ENCODE measurements around the gene VPS37B. TPM values are rescaled to one million over a fixed set of nuclear protein-coding genes. Genes with fewer than 3 reads are reported as not detected.
"Not testable (repeated sequence)": the region's sequence is repeated elsewhere in the genome, so short reads cannot be mapped to it uniquely, and the experiment has no call there.

VPS37B gene, protein sequence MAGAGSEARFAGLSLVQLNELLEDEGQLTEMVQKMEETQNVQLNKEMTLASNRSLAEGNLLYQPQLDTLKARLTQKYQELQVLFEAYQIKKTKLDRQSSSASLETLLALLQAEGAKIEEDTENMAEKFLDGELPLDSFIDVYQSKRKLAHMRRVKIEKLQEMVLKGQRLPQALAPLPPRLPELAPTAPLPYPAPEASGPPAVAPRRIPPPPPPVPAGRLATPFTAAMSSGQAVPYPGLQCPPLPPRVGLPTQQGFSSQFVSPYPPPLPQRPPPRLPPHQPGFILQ
- total RNA-seq: 16.0 and 19.5 TPM in 2 replicates

DNA sequence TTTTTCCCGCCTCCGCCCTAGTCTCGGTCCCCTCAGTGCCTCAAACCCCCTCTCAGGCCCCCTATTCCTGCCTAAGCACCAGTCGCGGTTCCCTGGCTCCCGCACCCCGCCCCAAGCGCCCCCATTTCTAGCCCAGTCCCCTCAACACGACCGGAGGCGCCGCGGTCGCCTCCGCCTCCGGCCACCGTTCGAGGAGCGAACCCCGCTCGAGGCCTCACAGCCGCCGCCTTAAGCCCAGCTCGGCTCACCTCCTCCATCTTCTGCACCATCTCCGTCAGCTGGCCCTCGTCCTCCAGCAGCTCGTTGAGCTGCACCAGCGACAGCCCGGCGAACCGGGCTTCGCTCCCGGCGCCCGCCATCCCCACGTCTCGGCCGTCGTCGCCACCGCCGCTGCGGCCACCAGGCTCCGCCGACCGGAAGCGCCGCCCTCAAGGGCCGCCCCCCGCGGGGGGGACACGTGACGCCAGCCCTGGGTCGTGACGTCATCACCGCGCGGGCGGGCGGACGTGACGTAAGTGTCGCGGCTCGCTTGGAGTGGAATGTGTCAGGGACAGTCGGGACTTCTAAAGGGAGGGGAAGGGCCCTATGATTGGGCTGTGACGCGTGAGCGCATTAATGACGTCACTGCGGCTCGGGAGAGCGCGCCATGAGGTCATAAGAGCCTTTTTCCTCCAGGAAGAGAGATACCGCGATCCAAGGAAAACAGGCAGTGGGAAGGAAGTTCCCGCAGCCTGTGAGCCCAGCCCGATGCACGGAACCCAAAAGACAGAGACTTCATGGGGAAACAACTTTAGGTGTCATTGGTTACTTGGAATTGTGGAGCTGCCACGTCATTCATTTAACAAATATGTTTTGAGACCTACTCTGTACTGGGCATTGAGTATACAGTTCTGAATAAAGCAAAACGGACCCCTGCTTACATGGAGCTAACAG, at the start of gene VPS37B:
TSS of gene VPS37B (minus strand) at position 421 of the 933 bp plus-strand sequence. CDS start at position 359, 62 bp downstream.
- intact Hi-C loops (cut with micrococcal nuclease): loop anchor here (1.0 to 10.0 kb wide), 4 partner anchors 8 to 369 kb away; partner anchors contain the start of genes KNTC1, MPHOSPH9, MTRFR and OGFOD2

DNA sequence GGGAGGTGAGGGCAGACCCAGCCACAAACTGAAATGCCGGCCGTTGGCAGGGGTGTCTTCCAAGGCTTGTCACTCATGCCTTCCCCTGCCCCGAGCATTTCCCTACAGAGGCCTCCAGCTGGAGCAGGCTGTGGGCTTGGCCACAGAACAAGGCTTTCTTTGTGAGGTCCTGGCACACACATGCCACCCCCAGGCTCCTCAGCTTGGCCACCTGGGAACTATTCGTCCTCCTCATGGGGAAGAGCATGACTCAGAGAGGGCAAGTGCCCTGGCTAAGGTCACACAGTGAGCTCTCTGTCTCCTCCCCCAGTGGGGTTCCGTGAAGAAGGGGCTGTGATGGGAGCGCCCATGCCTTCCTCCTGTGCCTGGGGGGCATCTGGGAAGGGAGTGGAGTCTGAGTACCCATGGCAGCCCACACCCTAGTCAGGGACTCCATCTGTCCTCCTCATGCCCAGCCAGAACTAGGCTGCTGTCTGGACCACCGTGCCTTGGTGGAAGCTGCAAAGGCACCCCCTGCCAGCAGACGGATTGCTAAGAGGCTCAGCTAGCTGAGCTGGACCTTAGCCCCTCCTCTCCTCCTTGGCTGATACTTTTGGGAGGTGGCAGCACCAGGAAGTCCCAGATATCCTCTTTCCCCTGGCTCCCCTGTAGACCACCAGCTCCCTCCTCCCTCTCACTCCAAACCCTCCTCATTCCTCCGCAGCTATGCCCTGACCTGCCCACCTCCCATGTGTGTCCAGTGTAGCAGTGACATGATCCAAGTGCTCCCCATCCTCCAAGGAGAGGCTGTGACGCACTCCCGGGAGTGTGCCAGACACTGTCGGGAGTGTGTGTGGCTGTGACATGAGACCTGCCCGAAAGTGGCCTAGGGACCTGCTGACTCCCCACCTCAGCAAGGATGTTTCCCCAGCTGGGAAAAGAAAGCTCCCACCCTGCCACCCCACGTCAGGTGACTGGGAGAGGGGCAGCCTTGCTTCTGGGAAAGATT, 49.0 kb upstream of the VPS37B start:
- intact Hi-C loops (cut with micrococcal nuclease): no loop called here

DNA sequence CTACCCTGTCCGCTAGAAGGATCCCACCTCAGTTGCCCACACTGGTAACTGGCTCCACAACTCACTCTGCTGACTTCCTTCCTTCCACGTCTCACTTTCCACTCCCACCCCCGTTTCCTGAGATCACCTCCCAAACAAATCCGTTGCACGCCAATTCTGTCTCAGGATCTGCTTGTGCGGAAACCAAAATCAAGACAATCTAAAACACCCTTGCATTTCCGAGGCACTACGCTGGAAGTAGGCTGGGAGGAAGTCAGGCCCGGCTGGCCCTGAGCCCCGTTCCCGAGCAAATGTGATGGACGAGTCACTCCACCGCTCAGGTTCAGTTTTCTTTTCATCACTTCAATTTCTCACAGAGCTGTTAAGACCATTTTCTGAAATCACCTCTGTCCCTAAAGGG, 47.3 kb upstream of the VPS37B start:
- intact Hi-C loops (cut with micrococcal nuclease): no loop called here

DNA sequence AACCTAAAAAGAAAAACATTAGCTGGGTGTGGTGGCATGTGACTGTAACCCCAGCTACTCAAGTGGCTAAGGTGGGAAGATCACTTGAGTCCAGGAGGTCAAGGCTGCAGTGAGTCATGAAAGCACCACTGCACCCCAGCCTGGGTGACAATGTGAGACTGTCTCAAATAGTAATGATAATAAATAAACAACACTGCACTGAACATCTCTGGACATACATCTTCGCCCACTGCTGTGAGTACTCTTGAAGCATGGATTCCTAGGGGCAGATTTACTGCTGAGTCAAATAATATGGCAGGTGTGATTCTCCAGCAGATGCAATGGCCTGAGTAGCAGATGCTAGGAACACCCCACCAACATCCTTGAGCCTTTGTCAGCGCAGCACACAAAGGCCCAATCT, 46.7 kb upstream of the VPS37B start:
- intact Hi-C loops (cut with micrococcal nuclease): no loop called here

DNA sequence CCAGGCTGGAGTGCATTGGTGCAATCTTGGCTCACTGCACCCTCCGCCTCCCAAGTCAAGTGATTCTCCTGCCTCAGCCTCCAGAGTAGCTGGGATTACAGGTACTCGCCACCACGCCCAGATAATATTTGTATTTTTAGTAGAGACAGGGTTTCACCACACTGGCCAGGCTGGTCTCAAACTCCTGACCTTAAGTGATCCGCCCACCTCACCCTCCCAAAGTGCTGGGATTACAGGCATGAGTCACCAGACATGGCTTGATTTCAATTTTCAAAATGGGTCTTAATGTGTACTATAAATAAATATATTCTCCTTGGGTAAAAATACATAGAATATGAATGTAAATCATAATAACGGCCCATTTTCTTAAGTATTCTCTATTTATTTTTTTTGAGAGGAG, 45.4 kb upstream of the VPS37B start:
- intact Hi-C loops (cut with micrococcal nuclease): not testable (repeated sequence)

DNA sequence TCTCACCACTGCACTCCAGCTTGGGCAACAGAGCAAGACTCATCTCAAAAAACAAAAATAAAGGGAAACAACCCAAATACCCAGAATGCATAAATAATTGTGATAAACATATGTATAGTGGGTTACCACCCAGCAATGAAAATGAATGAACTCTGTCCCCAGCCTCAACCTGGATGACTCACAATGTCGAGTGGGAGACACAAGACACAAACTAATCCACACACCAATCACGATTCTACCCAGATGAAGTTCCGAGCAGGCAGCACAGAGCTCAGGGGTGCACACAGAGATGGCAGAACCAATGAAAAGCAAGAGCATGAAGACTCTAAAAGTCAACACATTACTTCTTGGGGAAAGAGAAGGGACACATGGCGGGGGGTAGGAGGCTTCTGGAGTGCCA, 43.2 kb upstream of the VPS37B start:
- intact Hi-C loops (cut with micrococcal nuclease): no loop called here

DNA sequence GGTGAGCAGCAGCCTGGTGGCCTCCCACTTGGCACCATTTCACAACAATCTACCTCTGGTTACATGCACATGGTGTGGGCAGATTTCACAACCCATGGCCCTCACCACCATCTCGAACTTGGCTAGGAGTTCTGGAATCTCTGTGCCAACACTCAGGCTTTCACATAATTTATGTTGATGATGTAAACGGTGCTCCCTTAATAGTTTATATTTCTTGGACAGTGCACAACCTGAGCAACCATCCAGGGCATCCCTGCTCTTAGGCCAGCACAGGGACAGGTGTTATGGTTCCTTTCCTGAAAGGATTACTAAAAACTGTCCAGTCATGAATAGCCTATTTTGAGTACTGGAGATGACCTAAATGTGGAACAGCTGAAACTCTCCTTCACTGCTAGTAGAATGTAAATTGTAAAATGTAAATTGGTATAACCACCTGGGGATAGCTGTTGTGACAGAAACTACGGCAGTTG, 41.7 kb upstream of the VPS37B start:
- intact Hi-C loops (cut with micrococcal nuclease): no loop called here

DNA sequence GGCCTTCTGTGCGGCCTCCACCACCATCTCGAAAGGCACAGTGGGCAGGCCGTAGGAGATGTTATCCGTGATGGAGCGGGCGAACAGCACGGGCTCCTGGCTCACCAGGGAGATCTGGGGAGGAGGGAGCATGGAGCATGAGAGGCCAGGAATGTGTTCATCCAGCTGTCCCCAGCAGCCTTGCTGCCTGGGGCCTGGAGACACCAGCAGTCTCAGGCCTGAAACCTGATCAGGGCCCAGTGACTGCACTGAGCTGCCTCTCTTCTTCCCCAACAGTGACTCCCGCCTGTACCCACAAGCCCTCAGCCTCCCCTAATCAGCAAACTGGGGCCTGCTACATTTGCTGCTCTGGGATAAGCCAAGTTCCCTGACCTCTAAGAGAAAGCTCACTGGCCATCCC, 39.4 kb upstream of the VPS37B start:
- intact Hi-C loops (cut with micrococcal nuclease): no loop called here

DNA sequence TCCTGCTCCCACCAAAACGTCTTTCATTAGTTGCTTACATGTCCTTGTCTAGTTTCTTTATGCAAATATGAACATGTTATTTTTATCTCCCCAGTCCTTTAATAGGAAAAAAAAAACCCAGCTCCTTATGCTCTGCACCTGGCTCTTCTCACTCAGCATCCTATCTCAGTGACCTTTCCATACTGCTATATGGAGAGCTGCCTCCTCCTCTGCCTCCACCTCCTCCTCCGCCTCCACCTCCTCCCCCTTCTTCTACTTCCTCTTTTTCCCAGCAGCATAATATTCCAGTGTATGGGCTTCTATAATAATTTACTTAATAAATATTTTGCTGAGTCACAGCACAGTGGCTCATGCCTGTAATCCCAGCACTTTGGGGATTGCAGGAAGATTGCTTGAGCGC, 38.8 kb upstream of the VPS37B start:
- intact Hi-C loops (cut with micrococcal nuclease): no loop called here

DNA sequence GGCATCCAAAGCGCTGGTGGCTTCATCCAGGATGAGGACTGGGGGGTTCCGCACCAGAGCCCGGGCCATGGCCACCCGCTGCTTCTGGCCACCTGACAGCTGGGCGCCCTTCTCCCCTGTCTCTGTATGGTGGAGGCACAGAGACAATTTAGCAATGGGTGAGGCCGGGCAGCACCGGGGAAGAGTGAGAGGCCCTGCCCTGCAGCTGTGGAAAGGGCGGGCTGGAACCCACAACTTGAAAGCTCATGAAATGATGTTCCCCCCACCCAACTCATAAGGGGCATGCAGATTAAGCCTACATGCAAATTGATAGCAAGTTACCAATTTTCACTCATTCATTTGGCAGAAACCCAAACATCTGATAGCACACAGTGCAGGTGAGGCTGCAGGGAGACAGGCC, 36.3 kb upstream of the VPS37B start:
- intact Hi-C loops (cut with micrococcal nuclease): no loop called here

DNA sequence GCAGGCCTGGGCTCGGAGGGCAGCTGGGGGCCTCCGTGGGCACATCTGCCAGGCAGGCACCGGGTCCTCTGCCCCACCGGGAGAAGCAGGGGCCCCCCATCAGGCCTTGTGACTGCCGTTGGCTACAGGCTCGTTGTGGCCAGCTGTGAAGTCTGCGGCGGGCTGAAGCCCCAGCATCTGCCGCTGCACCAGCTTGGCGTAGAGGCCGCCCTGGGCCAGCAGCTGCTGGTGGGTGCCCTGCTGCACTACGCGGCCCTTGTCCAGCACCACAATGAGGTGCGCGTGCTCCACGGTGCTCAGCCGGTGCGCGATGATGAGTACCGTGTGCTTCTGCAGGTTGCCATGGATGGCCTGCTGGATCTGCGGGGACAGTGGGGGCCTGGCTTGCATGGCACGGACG, 33.9 kb upstream of the VPS37B start:
- intact Hi-C loops (cut with micrococcal nuclease): no loop called here

DNA sequence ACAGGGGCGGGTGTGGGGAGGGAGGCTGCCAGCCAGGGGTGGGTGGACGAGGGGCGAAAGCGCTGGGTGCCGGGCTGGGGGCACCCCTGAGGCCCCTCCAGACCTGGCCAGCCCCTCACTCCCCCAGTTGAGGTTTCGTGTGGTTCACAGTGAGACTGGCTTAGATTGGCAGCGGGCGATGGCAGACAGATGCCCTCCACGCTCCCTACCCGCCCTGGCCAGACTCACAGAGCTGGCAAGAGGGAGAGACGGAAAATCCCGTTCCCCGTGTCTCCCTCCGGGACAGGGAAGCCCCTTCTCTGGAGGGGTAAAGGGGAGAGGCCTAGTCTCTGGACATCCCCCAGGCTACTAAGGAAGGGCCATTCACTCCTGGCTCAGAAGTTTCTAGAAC, 33.2 kb upstream of the VPS37B start:
- intact Hi-C loops (cut with micrococcal nuclease): no loop called here

DNA sequence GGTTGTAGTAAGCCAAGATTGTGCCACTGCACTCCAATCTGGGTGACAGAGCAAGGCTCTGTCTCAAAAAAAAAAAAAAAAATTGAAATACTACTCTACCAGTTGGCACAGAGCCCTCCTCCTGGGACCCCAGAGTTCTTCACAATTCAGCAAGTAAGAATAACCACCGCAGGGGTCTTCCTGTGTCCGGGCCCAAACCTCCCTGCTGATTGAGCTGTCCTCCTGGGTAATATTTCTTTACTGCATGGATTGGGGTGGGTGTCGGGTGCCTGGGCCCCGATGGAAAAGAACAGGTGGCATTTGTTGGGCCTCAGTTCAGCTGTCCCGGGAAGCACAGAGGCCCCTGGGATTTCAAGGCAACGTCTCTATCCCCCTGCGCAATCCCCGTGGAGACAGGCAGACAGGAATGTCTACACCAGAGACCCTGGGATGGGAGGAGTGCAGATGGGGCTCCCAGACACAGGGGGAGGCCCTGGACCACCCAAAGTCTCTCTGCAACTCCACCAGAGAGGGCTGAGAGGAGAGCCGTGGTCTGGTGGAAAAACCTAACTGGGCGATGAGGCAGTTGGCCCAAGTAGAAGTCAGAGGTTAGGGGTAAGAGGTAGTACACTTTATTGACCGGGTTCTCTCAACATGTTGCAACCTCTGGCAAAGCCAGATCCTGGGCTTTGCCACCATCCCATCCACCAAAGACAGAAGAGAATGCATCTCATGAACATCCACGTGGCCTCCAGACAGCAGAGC, 32.7 kb upstream of the VPS37B start:
- intact Hi-C loops (cut with micrococcal nuclease): no loop called here

DNA sequence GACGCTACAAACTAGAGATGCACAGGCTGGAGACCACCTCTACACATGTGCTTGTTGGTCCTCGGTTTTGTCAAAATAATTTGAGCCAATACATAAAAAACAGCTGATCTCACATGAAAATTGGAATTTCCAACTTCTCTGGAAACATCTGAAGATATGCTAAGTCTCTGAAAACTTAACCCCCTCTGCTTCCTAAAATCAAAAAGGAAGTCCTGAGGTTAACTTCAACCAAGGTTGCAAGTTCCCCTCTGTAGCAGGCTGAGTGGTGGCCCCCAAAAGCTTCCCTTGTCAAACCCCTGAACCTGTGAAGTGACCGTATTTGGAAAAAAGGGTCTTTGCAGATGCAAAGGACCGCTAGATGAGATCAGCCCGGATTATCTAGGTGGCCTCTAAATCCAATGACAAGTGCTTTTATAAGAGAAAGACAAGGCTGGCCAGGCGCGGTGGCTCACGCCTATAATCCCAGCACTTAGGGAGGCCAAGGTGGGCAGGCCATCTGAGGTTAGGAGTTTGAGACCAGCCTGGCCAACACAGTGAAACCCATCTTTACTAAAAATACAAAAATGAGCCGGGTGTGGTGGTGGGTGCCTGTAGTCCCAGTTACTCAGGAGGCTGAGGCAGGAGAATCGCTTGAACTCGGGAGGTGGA, 32.0 kb upstream of the VPS37B start:
- intact Hi-C loops (cut with micrococcal nuclease): no loop called here

DNA sequence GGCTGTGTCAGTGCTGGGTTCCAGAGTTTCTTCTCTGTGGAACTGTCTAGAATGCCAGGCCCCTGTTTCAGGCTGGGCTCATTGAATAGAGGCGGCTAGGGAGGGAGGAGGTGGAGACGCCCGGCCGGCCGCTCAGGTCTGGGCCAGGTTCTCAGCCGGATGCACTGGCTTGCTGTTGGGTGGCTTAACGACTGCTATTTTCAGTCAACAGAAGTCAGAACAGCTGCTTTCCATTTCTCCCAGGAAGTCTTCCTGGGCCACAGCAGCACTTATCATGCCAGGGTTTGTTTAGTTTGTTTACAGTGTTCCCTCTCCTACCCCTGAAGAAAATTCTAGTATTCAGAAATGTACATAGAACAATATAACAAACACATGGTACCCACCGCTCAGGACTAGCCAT, 26.0 kb upstream of the VPS37B start:
- intact Hi-C loops (cut with micrococcal nuclease): no loop called here

DNA sequence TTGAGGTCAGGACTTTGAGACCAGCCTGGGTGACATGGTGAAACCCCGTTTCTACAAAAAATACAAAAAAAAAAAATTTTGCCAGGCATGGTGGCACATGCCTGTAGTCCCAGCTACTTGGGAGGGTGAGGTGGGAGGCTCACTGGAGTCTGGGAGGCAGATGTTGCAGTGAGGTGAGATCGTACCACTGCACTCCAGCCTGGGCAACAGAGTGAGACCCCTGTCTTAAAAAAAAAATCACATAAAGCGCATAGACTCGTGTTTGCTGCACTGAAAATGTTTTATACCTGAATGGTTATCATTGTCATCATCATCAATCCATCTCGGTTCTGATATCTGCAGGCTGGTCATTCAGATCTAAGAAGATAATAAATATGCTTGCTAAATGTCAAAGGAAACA, 24.8 kb upstream of the VPS37B start:
- intact Hi-C loops (cut with micrococcal nuclease): no loop called here

DNA sequence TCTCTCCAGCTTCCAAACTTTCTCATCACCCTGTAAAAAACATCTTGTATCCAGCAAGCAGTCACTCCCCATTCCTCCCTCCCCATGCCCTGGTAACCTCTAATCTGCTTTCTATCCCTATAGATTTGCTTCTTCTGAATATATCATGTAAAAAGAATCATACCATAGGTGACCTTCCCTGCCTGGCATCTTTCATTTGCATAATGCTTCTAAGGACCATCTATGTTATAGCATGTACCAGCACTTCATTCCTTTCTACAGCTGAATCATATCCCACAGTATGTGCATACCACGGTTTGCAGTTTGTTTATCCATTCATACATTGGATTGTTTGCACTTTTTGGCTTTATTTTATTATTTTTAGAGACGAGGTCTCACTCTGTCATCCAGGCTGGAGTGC, 22.9 kb upstream of the VPS37B start:
- intact Hi-C loops (cut with micrococcal nuclease): no loop called here

DNA sequence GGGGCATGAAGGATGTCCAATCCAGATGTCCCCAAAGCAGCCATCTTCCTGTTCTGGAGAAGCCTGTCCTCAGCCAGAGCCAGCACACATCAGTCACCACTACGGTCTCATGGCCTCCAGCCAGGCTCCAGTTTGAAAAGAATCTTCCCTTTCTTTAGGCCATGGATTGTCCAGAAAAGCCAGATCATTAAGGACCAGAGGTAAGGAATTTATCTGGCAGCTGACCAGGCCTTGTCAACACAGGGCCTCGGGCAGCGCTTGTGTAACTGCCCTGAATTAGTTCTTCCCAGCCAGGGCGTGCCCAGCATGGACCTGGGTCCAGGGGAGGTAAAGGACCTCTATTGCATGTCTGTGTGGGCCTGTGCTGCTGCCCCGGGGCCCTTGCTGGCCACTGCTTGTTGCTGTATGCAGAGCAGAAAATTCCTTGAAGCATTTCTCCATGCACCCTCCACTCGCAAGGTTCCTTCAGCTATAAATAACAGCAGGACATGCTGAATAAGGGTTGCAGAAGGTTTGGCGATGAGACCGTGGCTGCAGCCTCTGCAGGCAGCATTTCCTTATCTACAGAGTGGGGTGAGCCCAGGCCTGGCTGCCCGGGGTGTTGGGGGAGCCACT, 21.7 kb upstream of the VPS37B start:
- intact Hi-C loops (cut with micrococcal nuclease): no loop called here

DNA sequence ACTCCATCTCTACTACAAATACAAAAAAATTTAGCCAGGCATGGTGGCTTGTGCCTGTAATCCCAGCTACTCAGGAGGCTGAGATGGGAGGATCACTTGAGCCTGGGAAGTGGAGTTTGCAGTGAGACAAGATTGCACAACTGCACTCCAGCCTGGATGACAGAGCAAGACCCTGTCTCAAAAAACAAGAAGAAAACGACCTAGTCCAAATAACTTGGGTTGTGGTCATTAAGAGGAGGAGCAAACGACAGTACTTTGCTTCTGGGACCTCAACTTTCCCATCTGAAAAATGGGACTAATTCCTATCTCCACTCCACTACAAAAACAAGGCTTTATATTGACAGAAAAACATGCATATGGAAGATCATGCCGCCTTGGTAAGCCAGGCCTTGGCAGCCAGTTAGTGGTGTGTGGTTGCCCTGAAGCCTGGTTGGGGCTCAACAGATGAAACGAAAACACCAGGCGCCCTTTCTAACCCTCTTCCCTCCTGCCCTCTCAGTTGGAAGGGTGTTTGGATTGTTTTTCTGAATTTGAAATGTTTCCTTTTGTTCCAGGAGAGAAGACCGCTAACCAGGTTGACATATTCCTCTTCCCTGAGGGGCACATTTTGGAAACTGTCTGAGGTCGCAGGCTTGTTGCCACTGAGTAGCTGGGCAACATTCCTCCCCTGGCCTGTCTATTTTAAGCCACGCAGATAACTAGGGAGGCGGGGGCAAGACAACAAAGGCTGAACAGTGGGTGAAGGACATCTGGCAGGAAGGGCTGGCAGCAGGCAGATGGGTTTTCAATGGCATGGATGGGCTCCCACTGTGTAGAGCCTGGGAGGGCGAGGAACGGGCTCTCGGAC, 13.7 kb upstream of the VPS37B start:
- intact Hi-C loops (cut with micrococcal nuclease): no loop called here
